MCF 10A (cell line): ENCODE data around the gene MGAT5. TPM values are rescaled to one million over a fixed set of nuclear protein-coding genes. Genes with fewer than 3 reads are reported as not detected.

ENCODE experiments used
- BruUV-seq: library from RNA; stranded (reverse); fragments of 400-500 nt; replicated peaks from 2 replicates; lab custom pipeline; 2021; lab: Mats Ljungman, UMichigan
- CTCF ChIA-PET: fragments of 300-600 bp; sonication (Branson Sonifier 250); formaldehyde crosslinking; extraction: SDS; loops from one replicate; lab custom pipeline; 2021; ENCODE audit warnings: antibody characterized with exemption, inconsistent platforms; lab: Yijun Ruan, JAX
- POLR2A ChIA-PET: fragments of 300-600, 350-650 bp; sonication (Branson Sonifier 250); formaldehyde crosslinking; extraction: SDS; loops from one replicate; lab custom pipeline; 2020; ENCODE audit warnings: antibody characterized with exemption, inconsistent platforms; lab: Yijun Ruan, JAX
- DNase-seq: peaks from one replicate; pipeline ENCODE4 v3.0.0-alpha.2; 2018; ENCODE audit not compliant: unreplicated experiment
- H3K27ac Mint-ChIP-seq: one replicate; pipeline ENCODE4 v1.8.0; 2022; ENCODE audit warnings: mild to moderate bottlenecking, low read depth, mixed read lengths; ENCODE audit not compliant: unreplicated experiment
- H3K27me3 Mint-ChIP-seq: one replicate; pipeline ENCODE4 v1.8.0; 2022; ENCODE audit warnings: mixed read lengths; ENCODE audit not compliant: insufficient read depth, unreplicated experiment
- H3K36me3 Mint-ChIP-seq: one replicate; pipeline ENCODE4 v1.8.0; 2022; ENCODE audit warnings: mild to moderate bottlenecking, moderate library complexity, mixed read lengths; ENCODE audit not compliant: insufficient read depth, unreplicated experiment
- H3K4me1 Mint-ChIP-seq: one replicate; pipeline ENCODE4 v1.8.0; 2022; ENCODE audit warnings: mixed read lengths; ENCODE audit not compliant: insufficient read depth, unreplicated experiment
- H3K4me3 Mint-ChIP-seq: one replicate; pipeline ENCODE4 v1.8.0; 2022; ENCODE audit warnings: mild to moderate bottlenecking, moderate library complexity, mixed read lengths; ENCODE audit not compliant: unreplicated experiment
- H3K9me3 Mint-ChIP-seq: one replicate; pipeline ENCODE4 v1.8.0; 2022; ENCODE audit warnings: mixed read lengths; ENCODE audit not compliant: unreplicated experiment
- intact Hi-C: fragments of 100-400 bp; cut with micrococcal nuclease; formaldehyde crosslinking; loops from 2 replicates; pipeline ENCODE4 v1.14.1; 2022
- total RNA-seq: library from RNA; stranded (reverse); gene quantifications from 2 replicates; pipeline ENCODE4 v1.2.3, GENCODE V29; 2022
- TF ChIP-seq, protein P1 (sequence below): fragments of 200-600 bp; IDR thresholded peaks from one replicate; pipeline ENCODE4 v1.8.0; 2022; ENCODE audit warnings: antibody characterized with exemption, mild to moderate bottlenecking; ENCODE audit not compliant: unreplicated experiment

Gene MGAT5
- total RNA-seq, 1 experiment from 2014 or later: 22.2 TPM

DNA sequence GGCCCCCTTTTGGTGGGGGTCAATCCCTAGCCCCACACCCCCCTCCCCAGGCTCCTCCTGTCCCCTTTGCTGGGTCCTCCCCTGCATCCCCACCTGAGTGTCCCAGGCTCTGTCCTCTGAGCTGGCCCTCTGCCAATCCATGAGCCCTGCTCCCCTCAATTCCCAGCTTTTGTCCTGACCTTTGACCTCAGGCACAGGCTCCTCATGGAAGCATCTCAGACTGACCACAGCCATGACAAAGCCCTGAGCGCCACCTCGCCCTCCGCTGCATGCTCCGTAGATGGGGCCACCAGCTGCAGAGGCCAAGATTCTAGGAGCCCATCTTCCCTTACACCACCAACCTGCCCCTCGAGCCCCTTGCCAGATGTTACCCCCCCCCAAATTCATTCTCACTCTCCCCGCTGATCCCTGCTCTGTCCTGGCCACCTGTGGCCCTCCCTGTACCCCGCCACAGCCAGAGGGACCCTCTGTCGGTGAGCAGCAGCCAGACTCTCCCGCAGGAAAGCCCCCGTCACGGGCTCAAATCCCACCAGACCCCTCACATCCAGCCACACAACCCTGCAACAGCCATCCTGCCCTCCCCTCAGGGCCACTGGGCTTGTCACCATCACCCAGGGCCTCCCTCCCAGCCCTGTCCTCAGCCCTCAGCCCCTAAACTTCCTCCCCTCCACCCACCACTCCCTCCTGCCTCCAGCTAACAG is 206.0 kb downstream of the MGAT5 start:
- no peaks in the 10 kb centered on the region for H3K9me3 Mint-ChIP-seq
- H3K27me3 Mint-ChIP-seq: no peaks in the 10 kb centered on the region
- no TSS peak for BruUV-seq
- H3K27ac Mint-ChIP-seq: no peak overlapping the region
- TF ChIP-seq, protein P1, sequence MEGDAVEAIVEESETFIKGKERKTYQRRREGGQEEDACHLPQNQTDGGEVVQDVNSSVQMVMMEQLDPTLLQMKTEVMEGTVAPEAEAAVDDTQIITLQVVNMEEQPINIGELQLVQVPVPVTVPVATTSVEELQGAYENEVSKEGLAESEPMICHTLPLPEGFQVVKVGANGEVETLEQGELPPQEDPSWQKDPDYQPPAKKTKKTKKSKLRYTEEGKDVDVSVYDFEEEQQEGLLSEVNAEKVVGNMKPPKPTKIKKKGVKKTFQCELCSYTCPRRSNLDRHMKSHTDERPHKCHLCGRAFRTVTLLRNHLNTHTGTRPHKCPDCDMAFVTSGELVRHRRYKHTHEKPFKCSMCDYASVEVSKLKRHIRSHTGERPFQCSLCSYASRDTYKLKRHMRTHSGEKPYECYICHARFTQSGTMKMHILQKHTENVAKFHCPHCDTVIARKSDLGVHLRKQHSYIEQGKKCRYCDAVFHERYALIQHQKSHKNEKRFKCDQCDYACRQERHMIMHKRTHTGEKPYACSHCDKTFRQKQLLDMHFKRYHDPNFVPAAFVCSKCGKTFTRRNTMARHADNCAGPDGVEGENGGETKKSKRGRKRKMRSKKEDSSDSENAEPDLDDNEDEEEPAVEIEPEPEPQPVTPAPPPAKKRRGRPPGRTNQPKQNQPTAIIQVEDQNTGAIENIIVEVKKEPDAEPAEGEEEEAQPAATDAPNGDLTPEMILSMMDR: no peak
- no peaks in the 10 kb centered on the region for H3K36me3 Mint-ChIP-seq
- no peak overlapping the region for H3K4me3 Mint-ChIP-seq
- ChIA-PET POLR2A (no interaction called here), CTCF (interaction anchor here (0.6 to 4.1 kb wide), 31 partner anchors 8 to 542 kb away, joined by 3 to 41 read pairs (median 4); no protein-coding TSS in a partner anchor)
- DNase-seq: no peak
- peaks cover 8% of the 10 kb centered on the region for H3K4me1 Mint-ChIP-seq
- intact Hi-C loops: loop anchor here (1.0 to 10.0 kb wide), 2 partner anchors 315 to 438 kb away; no protein-coding TSS in a partner anchor

DNA sequence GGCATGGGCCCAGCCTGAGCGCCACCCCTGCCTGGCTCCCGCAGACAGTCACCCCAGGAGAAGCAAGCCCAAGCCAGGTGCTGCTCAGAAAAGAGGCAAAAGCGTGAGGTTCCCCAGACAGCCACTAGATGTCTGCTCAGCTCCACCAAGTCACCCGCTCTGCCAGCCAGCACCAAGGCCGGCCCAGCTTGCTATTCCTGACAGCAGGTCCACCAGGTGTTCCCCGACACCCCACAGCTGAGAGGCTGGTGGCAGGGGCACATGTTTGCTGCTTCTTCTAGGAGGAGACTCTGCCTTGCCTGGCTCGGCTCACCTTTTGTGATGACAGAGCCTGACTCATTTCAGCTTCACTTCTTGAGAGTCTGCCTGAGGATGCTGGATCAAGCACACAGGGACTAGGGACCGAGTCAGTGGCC is 206.7 kb downstream of the MGAT5 start:
- CTCF ChIA-PET: interaction anchor here (0.6 to 4.1 kb wide), 35 partner anchors 9 to 593 kb away, joined by 3 to 41 read pairs (median 4); no protein-coding TSS in a partner anchor
- H3K9me3 Mint-ChIP-seq: no peaks in the 10 kb centered on the region

DNA sequence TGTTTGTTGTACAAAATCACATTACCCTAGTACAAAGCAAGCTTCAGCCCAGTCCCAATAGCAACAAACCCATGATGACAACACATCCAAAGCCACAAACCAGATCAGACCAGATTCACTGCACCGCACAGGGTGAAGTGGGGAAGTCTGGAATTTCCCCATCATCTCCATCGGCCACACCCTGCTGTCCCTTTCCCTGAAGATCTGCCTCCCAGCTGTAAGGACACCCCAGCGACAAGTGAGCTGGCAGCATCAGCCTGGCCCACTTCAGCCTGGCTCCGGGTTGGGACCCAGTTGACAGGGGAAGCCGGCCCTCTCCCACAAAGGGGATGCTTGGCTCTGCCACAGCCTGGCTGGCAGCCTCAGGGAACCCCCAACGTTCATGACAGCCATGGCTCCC is 207.6 kb downstream of the MGAT5 start:
- intact Hi-C loops: loop anchor here (10.0 kb wide), 1 partner anchor 313 kb away; no protein-coding TSS in a partner anchor
- H3K27me3 Mint-ChIP-seq: no peaks in the 10 kb centered on the region
- no TSS peak for BruUV-seq
- no peak overlapping the region for H3K27ac Mint-ChIP-seq
- ChIA-PET POLR2A (no interaction called here), CTCF (interaction anchor here (0.6 to 4.1 kb wide), 20 partner anchors 8 to 594 kb away, joined by 3 to 41 read pairs (median 4); no protein-coding TSS in a partner anchor)
- no peaks in the 10 kb centered on the region for H3K36me3 Mint-ChIP-seq
- no peak overlapping the region for H3K4me3 Mint-ChIP-seq
- peak; percentile 40 for DNase-seq
- H3K4me1 Mint-ChIP-seq: peaks cover 8% of the 10 kb centered on the region
- TF ChIP-seq, protein P1: no peak
- H3K9me3 Mint-ChIP-seq: no peaks in the 10 kb centered on the region

More for the DNA sequence above, 206.7 kb downstream of the MGAT5 start:
- Mint-ChIP-seq H3K27me3 (no peaks in the 10 kb centered on the region), H3K36me3 (no peaks in the 10 kb centered on the region), H3K4me3 (no peak overlapping the region), H3K4me1 (peaks cover 8% of the 10 kb centered on the region), H3K27ac (no peak overlapping the region)
- TF ChIP-seq, protein P1: peak; percentile 79
- POLR2A ChIA-PET: interaction anchor here (0.6 kb wide), 1 partner anchor 705 kb away, joined by 4 read pairs; no protein-coding TSS in a partner anchor
- intact Hi-C loops: loop anchor here (1.0 to 10.0 kb wide), 2 partner anchors 314 to 438 kb away; no protein-coding TSS in a partner anchor
- peak; percentile 63 for DNase-seq
- BruUV-seq: no TSS peak

DNA sequence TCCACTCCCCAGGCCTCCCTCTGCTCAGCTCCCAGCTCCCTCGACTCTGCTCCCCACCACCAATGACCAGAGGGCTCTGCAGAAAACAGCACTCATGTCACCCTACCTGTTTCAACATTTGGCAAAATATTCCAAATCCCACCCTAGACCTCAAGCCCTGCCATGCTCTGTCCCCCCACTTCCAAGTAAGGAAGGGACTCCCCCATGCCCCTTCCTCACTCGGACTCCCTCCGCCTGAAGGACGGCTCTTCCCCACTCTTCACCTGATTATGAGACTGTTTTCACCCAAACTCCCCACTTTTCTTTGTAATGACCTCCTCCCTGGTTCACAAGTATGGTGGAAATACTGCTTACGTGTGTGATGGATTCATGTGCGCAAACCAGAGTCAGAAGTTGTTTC is 208.4 kb downstream of the MGAT5 start:
- CTCF ChIA-PET: interaction anchor here (0.6 to 4.3 kb wide), 4 partner anchors 11 to 383 kb away, joined by 3 to 35 read pairs (median 14); no protein-coding TSS in a partner anchor

More for the DNA sequence above, 208.4 kb downstream of the MGAT5 start:
- Mint-ChIP-seq H3K27me3 (no peaks in the 10 kb centered on the region), H3K36me3 (no peaks in the 10 kb centered on the region), H3K4me3 (no peak overlapping the region), H3K27ac (peak overlapping the region; percentile 26), H3K4me1 (peaks cover 8% of the 10 kb centered on the region), H3K9me3 (no peaks in the 10 kb centered on the region)
- no peak for DNase-seq
- POLR2A ChIA-PET: no interaction called here
- BruUV-seq: no TSS peak
- intact Hi-C loops: loop anchor here (10.0 kb wide), 1 partner anchor 313 kb away; no protein-coding TSS in a partner anchor
- TF ChIP-seq, protein P1: no peak
